ENCODE data around the gene FMO1. TPM values are rescaled to one million over a fixed set of nuclear protein-coding genes. Genes with fewer than 3 reads are reported as not detected.
"Not testable (repeated sequence)": the region's sequence is repeated elsewhere in the genome, so short reads cannot be mapped to it uniquely, and the experiment has no call there.

Gene FMO1
- total RNA-seq, 2 donors from 2014 or later: not detected

DNA sequence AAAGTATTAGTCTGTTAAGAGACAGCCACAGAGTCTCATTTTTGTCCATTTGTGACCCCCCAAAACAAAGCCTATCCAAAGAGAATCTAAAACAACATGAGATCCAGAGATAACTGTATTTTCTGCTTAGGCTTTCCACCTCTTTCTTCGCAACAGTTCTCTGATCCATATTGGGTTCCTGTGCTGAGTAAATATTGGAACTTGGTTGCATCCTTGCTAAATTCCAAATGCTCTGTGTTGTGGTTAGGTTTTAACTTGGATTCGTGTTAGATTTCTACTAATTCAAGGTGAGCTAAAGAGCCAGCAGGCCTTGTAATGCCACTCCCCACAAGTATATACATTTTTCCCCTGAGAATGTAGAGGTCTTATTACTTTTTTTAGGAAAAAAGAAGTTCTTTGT is 29.2 kb downstream of the FMO1 start:
- no peak for ATAC-seq
- H3K36me3 Mint-ChIP-seq: no peaks in the 10 kb centered on the region
- peaks cover 18 to 32% of the 10 kb centered on the region in 2 donors for H3K27me3 Mint-ChIP-seq

DNA sequence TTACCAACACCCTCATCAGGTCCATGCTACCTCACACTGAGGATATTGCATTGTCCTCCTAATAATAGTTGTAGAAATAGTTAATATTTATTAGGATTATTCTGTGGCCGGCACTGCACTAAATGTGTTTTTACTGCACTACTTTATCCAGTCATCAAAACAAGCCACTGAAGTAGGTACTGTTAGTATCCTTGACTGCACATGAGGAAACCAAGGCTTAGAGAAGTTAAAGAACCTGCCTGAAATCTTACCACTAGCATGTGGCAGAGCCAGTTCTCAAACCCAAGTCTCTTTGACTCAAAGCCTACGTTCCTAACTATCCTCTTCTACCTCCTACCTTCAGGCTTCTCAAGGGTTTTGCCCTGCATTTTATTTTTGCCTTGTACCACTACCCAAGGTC is 30.9 kb downstream of the FMO1 start:
- Mint-ChIP-seq H3K36me3 (no peaks in the 10 kb centered on the region), H3K4me1 (ENCODE audit: low read depth in 2 of 2) (no peaks in the 10 kb centered on the region), H3K27me3 (peaks cover 15 to 39% of the 10 kb centered on the region in 2 donors), H3K9me3 (no peaks in the 10 kb centered on the region), H3K4me3 (no peak overlapping the region), H3K27ac (no peak overlapping the region)
- ATAC-seq: no peak
- DNase-seq (ENCODE audit: low spot score): no peak

More for the DNA sequence above, 29.2 kb downstream of the FMO1 start:
- Mint-ChIP-seq H3K4me3 (no peak overlapping the region), H3K9me3 (no peaks in the 10 kb centered on the region), H3K4me1 (ENCODE audit: low read depth in 2 of 2) (no peaks in the 10 kb centered on the region), H3K27ac (no peak overlapping the region)
- DNase-seq (ENCODE audit: low spot score): no peak

DNA sequence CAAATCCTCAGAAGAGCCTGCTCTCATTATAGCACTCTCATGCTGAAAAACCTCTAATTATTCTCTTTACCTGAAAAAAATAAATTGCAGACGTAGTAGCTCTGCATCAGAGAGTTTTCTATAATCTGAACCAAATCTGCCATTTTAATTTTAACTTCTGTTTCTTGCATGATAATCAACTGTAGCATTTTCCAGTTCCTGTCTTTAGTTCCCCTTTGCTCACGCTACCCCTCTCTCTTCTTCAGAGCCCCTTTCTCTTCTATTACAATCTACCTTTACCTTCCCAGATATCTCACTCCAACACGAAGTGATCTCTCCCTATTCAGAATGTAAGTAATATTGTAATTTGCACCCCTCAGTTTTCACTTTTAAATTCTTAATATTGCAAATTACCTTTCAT is 31.4 kb downstream of the FMO1 start:
- DNase-seq (ENCODE audit: low spot score): no peak
- H3K9me3 Mint-ChIP-seq: no peaks in the 10 kb centered on the region
- H3K4me1 Mint-ChIP-seq (ENCODE audit: low read depth in 2 of 2): no peaks in the 10 kb centered on the region
- H3K4me3 Mint-ChIP-seq: no peak overlapping the region
- no peak overlapping the region for H3K27ac Mint-ChIP-seq
- ATAC-seq: no peak
- H3K36me3 Mint-ChIP-seq: no peaks in the 10 kb centered on the region
- peaks cover 15 to 39% of the 10 kb centered on the region in 2 donors for H3K27me3 Mint-ChIP-seq

DNA sequence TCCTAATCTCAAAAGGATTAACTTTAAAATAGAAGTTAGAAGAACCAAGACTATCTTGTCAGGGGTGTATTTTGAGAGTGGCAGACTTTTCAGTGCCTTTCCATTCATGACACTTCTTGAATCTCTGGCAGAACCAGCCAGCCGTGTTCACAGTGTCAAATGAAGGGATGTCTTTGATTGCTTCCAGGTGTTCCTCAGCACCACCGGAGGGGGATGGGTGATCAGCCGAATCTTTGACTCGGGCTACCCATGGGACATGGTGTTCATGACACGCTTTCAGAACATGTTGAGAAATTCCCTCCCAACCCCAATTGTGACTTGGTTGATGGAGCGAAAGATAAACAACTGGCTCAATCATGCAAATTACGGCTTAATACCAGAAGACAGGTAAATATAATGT is 32.3 kb downstream of the FMO1 start:
- H3K27ac Mint-ChIP-seq: no peak overlapping the region
- ATAC-seq (no peak), DNase-seq (ENCODE audit: low spot score) (no peak)
- H3K36me3 Mint-ChIP-seq: no peaks in the 10 kb centered on the region
- no peak overlapping the region for H3K4me3 Mint-ChIP-seq
- no peaks in the 10 kb centered on the region for H3K4me1 Mint-ChIP-seq (ENCODE audit: low read depth in 2 of 2)
- no peaks in the 10 kb centered on the region for H3K9me3 Mint-ChIP-seq
- H3K27me3 Mint-ChIP-seq: peaks cover 21 to 45% of the 10 kb centered on the region in 2 donors

DNA sequence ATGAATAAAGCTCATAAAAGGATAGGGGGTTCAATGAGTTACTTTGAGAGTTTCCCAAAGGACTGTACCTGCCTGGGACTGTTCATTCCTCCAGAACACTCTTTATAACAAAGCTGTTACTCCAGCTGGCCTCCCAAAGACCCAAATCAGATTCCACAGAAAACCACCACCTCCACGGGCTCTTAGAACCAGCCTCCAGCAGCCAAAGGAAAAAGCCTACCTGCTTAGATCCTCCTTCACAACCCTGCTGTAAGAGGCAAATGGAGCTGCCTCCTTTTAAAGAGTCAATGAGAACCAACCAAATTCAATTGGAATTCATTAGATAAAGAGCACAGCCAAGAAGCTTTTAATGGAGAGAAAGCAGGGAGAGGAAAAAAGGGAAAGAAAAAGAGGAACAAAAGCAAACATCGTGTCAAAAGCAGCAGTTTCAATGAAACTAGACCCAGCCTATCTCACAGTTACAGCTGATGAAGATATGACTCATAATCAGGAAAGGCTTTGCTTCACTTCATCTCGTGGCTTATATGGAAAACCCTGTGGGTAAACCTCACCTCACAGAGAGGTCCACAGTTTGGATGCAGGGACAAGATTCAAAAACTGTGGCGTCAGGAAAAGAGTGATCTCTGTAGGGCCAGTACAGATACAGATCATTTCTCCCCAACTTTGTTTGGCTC is 37.9 kb downstream of the FMO1 start:
- DNase-seq (ENCODE audit: low spot score) (no peak), ATAC-seq (no peak)
- no peak overlapping the region for H3K27ac Mint-ChIP-seq
- no peaks in the 10 kb centered on the region for H3K36me3 Mint-ChIP-seq
- H3K4me1 Mint-ChIP-seq (ENCODE audit: low read depth in 2 of 2): peaks cover 0 to 5% of the 10 kb centered on the region in 2 donors
- H3K4me3 Mint-ChIP-seq: no peak overlapping the region
- no peaks in the 10 kb centered on the region for H3K9me3 Mint-ChIP-seq
- H3K27me3 Mint-ChIP-seq: peaks cover 17 to 50% of the 10 kb centered on the region in 2 donors

DNA sequence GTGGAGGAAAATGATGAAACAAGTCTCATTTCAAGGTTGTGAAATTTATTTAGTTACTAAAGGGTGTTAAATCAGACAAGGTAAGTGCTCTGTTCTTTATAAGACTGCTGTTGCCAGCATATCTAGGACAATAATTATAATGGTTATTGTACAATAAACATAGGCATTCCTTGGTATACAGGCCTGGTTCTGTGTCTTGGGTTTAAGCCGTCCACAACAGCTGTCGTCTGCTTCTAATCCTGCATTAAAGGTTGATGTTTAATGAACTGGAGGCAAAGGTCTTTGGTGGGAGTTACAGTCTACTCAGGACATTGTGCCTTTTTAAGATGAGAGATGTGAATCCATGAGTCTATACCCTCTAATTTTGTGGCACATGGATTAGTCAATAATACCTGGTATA is 42.3 kb downstream of the FMO1 start:
- H3K27me3 Mint-ChIP-seq: peaks cover 21 to 37% of the 10 kb centered on the region in 2 donors
- H3K36me3 Mint-ChIP-seq: no peaks in the 10 kb centered on the region
- peaks cover 0 to 5% of the 10 kb centered on the region in 2 donors for H3K4me1 Mint-ChIP-seq (ENCODE audit: low read depth in 2 of 2)
- H3K27ac Mint-ChIP-seq: no peak overlapping the region
- H3K9me3 Mint-ChIP-seq: no peaks in the 10 kb centered on the region
- no peak for ATAC-seq
- no peak overlapping the region for H3K4me3 Mint-ChIP-seq
- DNase-seq (ENCODE audit: low spot score): no peak

DNA sequence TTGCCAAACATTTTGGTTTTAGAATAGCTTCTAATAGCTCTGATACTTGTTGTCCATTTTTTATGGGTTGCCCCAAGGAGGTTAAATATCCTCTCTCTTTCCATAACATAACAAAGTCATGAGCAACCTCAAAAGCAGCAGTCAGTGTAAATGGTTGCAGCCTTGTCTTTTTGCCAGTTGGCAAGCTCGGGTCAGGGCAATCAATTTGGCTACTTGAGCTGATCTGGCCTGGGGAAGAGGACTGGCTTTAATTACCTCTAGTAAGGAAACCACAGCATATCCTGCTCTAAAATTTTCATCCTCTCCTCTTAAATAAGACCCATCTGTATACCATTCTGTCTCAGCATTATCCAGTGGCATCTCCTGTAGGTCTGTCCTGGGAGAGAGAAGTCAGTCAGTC is 44.5 kb downstream of the FMO1 start:
- no peaks in the 10 kb centered on the region for H3K9me3 Mint-ChIP-seq
- no peak for DNase-seq (ENCODE audit: low spot score)
- no peak overlapping the region for H3K27ac Mint-ChIP-seq
- H3K4me1 Mint-ChIP-seq (ENCODE audit: low read depth in 2 of 2): no peaks in the 10 kb centered on the region
- peaks cover 21 to 22% of the 10 kb centered on the region in 2 donors for H3K27me3 Mint-ChIP-seq
- H3K4me3 Mint-ChIP-seq: no peak overlapping the region
- no peak for ATAC-seq
- H3K36me3 Mint-ChIP-seq: no peaks in the 10 kb centered on the region

DNA sequence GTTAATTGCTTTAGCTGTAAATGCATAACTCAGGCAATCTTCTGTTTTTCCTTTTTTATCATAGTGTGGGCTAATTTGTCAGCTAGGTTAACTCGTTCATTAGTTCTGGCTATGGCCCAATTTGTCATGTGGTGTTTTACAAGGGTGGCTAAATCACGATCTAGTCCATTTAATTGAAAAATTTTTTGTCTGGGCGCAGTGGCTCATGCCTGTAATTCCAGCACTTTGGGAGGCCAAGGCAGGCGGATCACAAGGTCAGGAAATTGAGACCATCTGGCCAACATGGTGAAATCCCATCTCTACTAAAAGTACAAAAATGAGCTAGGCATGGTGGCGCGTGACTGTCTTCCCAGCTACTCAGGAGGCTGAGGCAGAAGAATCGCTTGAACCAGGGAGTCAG is 47.1 kb downstream of the FMO1 start:
- H3K27me3 Mint-ChIP-seq: peaks cover 25 to 33% of the 10 kb centered on the region in 2 donors
- H3K27ac Mint-ChIP-seq; DNase-seq (ENCODE audit: low spot score); H3K9me3 Mint-ChIP-seq; H3K4me3 Mint-ChIP-seq; ATAC-seq; H3K4me1 Mint-ChIP-seq (ENCODE audit: low read depth in 2 of 2); H3K36me3 Mint-ChIP-seq: not testable (repeated sequence)

DNA sequence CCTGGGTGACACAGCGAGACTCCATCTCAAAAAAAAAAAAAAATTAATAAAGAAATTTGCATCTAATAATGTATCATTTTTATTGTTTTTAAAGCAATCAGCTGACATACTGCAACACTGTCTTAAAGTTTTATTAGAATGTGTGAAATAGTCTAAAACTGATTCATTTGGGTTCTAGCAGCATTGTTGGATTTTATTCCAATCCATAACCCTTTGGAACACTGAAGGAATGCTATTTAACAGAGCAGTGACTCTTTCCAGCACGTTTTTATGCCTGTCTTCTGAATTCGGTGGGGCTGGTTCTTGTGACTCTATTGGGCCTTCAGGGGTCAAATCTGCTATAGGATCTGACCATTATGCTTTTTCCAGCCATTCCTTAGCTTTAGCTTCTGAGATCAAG is 47.5 kb downstream of the FMO1 start:
- DNase-seq (ENCODE audit: low spot score): no peak
- Mint-ChIP-seq H3K27ac (no peak overlapping the region), H3K4me3 (no peak overlapping the region), H3K9me3 (peaks cover 9% of the 10 kb centered on the region), H3K27me3 (peaks cover 25 to 33% of the 10 kb centered on the region in 2 donors), H3K36me3 (peaks cover 10% of the 10 kb centered on the region), H3K4me1 (ENCODE audit: low read depth in 2 of 2) (no peaks in the 10 kb centered on the region)
- ATAC-seq: no peak

DNA sequence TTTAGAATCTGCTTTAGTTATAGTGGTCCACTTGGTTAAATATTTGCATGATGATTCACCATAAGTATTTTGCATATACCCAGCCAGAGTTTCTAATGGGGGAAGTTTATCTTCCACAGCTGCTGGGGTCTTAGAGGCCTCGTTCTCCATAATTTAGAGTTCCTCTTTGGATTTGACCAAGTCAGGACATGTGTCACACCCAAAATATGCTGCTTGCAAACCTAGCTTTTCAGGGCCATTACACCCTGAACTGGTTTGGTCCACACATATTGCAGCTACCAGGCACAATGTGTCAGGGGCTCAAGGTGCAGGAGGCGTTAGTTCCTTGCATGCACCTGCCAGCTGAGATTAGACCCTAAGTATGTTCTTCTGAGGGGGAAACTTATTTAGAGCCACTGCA is 48.6 kb downstream of the FMO1 start:
- Mint-ChIP-seq H3K27ac (no peak overlapping the region), H3K36me3 (peaks cover 17% of the 10 kb centered on the region), H3K4me3 (no peak overlapping the region), H3K27me3 (peaks cover 33 to 37% of the 10 kb centered on the region in 2 donors), H3K4me1 (ENCODE audit: low read depth in 2 of 2) (no peaks in the 10 kb centered on the region), H3K9me3 (peaks cover 12% of the 10 kb centered on the region)
- ATAC-seq (no peak), DNase-seq (ENCODE audit: low spot score) (no peak)

DNA sequence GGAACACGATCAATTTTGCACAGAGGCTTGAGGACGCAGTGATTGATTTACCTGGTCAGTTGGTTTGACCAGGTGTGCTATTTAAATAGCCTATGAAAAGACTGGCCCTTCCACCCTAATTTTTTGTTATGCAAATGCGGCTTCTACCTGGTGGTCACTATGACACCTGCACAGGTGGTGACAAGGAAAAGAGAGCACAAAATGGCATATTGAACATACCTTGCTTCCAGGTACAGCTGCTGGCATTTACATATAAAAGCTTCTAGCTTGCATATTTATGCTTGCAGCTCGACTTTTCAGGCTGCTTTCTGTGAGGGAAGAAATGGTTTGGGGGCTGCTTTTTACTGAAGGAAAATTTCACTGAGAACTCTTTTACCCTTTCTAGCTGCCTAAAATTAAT is 50.4 kb downstream of the FMO1 start:
- Mint-ChIP-seq H3K4me3 (no peak overlapping the region), H3K27ac (no peak overlapping the region), H3K36me3 (peaks cover 22% of the 10 kb centered on the region), H3K4me1 (ENCODE audit: low read depth in 2 of 2) (no peaks in the 10 kb centered on the region), H3K27me3 (peaks cover 36 to 42% of the 10 kb centered on the region in 2 donors), H3K9me3 (peaks cover 16% of the 10 kb centered on the region)
- no peak for ATAC-seq
- no peak for DNase-seq (ENCODE audit: low spot score)

DNA sequence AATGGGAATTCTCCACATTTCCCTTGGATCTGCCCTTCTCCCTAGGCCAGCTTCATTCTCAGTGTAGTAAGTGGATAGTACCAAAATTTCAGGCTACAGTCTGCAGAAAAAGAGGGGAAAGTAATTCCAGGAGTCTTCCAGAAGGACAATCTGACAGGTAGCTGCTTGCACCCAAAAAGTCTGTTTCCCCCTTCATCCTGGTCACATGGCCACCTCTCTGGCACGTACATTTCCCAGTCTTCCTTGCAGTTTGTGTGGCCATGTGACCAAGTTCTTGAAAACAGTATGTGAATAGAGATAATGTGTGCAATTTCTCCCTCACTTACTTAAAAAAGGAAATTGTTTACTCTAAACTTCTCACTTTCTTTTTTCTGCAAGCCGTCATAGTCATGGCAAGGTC is 51.0 kb downstream of the FMO1 start:
- ATAC-seq (no peak), DNase-seq (ENCODE audit: low spot score) (no peak)
- Mint-ChIP-seq H3K9me3 (peaks cover 16% of the 10 kb centered on the region), H3K36me3 (peaks cover 22% of the 10 kb centered on the region), H3K4me1 (ENCODE audit: low read depth in 2 of 2) (no peaks in the 10 kb centered on the region), H3K27me3 (peaks cover 39 to 40% of the 10 kb centered on the region in 2 donors), H3K4me3 (no peak overlapping the region), H3K27ac (no peak overlapping the region)

DNA sequence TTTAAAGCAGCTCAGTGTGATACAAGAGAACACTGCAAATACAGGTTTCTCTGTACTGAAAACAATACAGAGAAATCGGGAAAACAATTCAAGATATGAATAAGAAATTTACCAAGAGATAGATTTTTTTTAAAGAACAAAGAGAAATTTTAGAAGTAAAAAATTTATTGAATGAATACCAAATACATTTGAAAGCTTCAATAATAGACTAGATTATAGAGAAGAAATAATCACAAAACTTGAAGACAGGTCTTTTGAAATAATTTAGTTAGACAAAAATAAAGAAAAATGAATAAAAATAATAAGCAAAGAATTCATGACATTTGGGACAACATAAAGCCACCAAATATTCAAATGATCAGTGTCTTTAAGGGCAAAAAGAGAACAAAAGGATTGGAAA is 52.1 kb downstream of the FMO1 start:
- DNase-seq (ENCODE audit: low spot score) (no peak), ATAC-seq (no peak)
- peaks cover 33 to 41% of the 10 kb centered on the region in 2 donors for H3K27me3 Mint-ChIP-seq
- H3K36me3 Mint-ChIP-seq: peaks cover 22% of the 10 kb centered on the region
- no peaks in the 10 kb centered on the region for H3K4me1 Mint-ChIP-seq (ENCODE audit: low read depth in 2 of 2)
- H3K9me3 Mint-ChIP-seq: peaks cover 16% of the 10 kb centered on the region
- no peak overlapping the region for H3K4me3 Mint-ChIP-seq
- H3K27ac Mint-ChIP-seq: no peak overlapping the region

DNA sequence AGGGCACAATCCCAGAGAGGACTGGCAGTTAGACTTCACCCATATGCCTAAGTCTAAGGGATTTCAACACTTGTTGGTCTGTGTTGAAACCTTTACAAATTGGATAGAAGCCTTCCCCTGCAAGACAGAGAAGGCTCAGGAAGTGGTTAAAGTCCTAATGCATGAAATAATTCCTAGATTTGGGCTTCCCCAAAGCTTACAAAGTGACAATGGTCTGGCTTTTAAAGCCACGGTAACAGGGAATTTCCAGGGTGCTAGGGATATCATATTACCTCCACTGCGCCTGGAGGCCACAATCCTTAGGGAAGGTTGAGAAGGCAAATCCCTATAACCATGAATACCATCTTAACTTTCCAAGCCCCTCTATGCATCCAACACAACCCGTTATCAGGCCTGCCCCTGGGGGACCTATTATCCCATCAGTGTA is 62.4 kb downstream of the FMO1 start:
- DNase-seq (ENCODE audit: low spot score) (no peak), ATAC-seq (no peak)
- no peaks in the 10 kb centered on the region for H3K36me3 Mint-ChIP-seq
- no peak overlapping the region for H3K4me3 Mint-ChIP-seq
- no peaks in the 10 kb centered on the region for H3K27me3 Mint-ChIP-seq
- no peak overlapping the region for H3K27ac Mint-ChIP-seq
- no peaks in the 10 kb centered on the region for H3K9me3 Mint-ChIP-seq
- peaks cover 11 to 12% of the 10 kb centered on the region in 2 donors for H3K4me1 Mint-ChIP-seq (ENCODE audit: low read depth in 2 of 2)

Measured in natural killer cell treated with Interleukin-12 subunit alpha and Interleukin-12 subunit beta and Interleukin-15 and Interleukin-18, amount 100 ng/mL, for 72 hours (primary cell).